A549 (cell line): ENCODE measurements around the gene PLEKHA6. TPM values are rescaled to one million over a fixed set of nuclear protein-coding genes. Genes with fewer than 3 reads are reported as not detected.

Experiments used
- ATAC-seq, 2 experiments: fragments of 200-7000 bp in 1 of 2; fragments of >200 bp in 1 of 2; cut with Nextera tagmentation in 1 of 2; cut with Tn5 transposase in 1 of 2; 3 replicates each; pipeline versions ENCODE4 v1.8.0 to v1.9.1; 2018 to 2020; ENCODE audit warnings: mild to moderate bottlenecking in 1 of 2, moderate library complexity in 1 of 2
- CTCF ChIA-PET: fragments of 300-600 bp; sonication (Branson Sonifier 250); formaldehyde crosslinking; extraction: SDS; loops from one replicate; lab custom pipeline; 2021; ENCODE audit warnings: antibody characterized with exemption, inconsistent platforms; lab: Yijun Ruan, JAX
- POLR2A ChIA-PET: fragments of 350-600 bp; formaldehyde crosslinking; extraction: SDS; loops from one replicate; lab custom pipeline; 2021; ENCODE audit warnings: antibody characterized with exemption, inconsistent platforms; lab: Yijun Ruan, JAX
- DNase-seq, 2 experiments: peaks; one replicate each; pipeline versions ENCODE4 v3.0.0 to v3.0.0-alpha.2; 2011 to 2016; ENCODE audit warnings: low read depth in 1 of 2, low spot score in 1 of 2
- FAIRE-seq: peaks from 2 replicates; lab custom pipeline; 2011; peaks lifted over from hg19 to GRCh38; lab: Jason Lieb, UNC
- H3K27ac ChIP-seq, 2 experiments: fragments of >200 bp; sonication (Bioruptor Twin); formaldehyde crosslinking; 3 replicates each; pipeline ENCODE4 v1.5.1; 2016 to 2017
- H3K4me1 ChIP-seq: fragments of >200 bp; sonication (Bioruptor Twin); formaldehyde crosslinking; 3 replicates; pipeline ENCODE4 v1.6.1; 2016
- H3K4me2 ChIP-seq: fragments of >200 bp; sonication (Bioruptor Twin); formaldehyde crosslinking; 3 replicates; pipeline ENCODE4 v1.6.1; 2016
- H3K4me3 ChIP-seq: fragments of >200 bp; sonication (Bioruptor Twin); formaldehyde crosslinking; 3 replicates; pipeline ENCODE4 v1.5.1; 2016
- H3K9me3 ChIP-seq: fragments of >200 bp; sonication (Bioruptor Twin); formaldehyde crosslinking; 3 replicates; pipeline ENCODE4 v1.6.1; 2016
- CBX2 ChIP-seq: fragments of 200-600 bp; sonication (generic); IDR thresholded peaks from 2 replicates; pipeline ENCODE4 v1.6.1; 2016; ENCODE audit warnings: low read depth, mild to moderate bottlenecking, borderline replicate concordance
- CEBPB ChIP-seq, 2 experiments: fragments of >200 bp in 1 of 2; sonication (Bioruptor Twin) in 1 of 2; formaldehyde crosslinking in 1 of 2; IDR thresholded peaks; 2 replicates each; pipeline ENCODE4 v1.6.1; 2012 to 2016
- CHD4 ChIP-seq: fragments of 200-600 bp; sonication (generic); IDR thresholded peaks from 2 replicates; pipeline ENCODE4 v1.6.1; 2016; ENCODE audit warnings: antibody characterized with exemption, mild to moderate bottlenecking, borderline replicate concordance
- EHF ChIP-seq: fragments of 250-450 bp; sonication (Bioruptor Pico); IDR thresholded peaks from 2 replicates; pipeline ENCODE4 v1.5.0; 2020; ENCODE audit warnings: mild to moderate bottlenecking
- EHMT2 ChIP-seq: fragments of 200-600 bp; sonication (generic); IDR thresholded peaks from 2 replicates; pipeline ENCODE4 v1.6.1; 2016; ENCODE audit warnings: antibody characterized with exemption, low read depth, mild to moderate bottlenecking, moderate library complexity
- FOSB ChIP-seq: fragments of 250-450 bp; sonication (Bioruptor Pico); IDR thresholded peaks from 2 replicates; pipeline ENCODE4 v1.5.0; 2020; ENCODE audit warnings: mild to moderate bottlenecking, moderate library complexity
- HEYL ChIP-seq: fragments of 250-450 bp; sonication (Bioruptor Pico); IDR thresholded peaks from 2 replicates; pipeline ENCODE4 v1.8.0; 2021; ENCODE audit warnings: mild to moderate bottlenecking, moderate library complexity
- HOXB5 ChIP-seq: fragments of 250-450 bp; sonication (Bioruptor Pico); IDR thresholded peaks from 2 replicates; pipeline ENCODE4 v1.5.0; 2020; ENCODE audit warnings: mild to moderate bottlenecking, moderate library complexity
- JUN ChIP-seq, 2 experiments: fragments of >200 bp; sonication (Bioruptor Twin); formaldehyde crosslinking; IDR thresholded peaks; 2 replicates in 1 of 2; 3 replicates in 1 of 2; pipeline ENCODE4 v1.6.1; 2016 to 2017
- JUNB ChIP-seq: fragments of >200 bp; sonication (Bioruptor Twin); formaldehyde crosslinking; IDR thresholded peaks from 2 replicates; pipeline ENCODE4 v1.6.1; 2016
- MAZ ChIP-seq: fragments of 150-350 bp; IDR thresholded peaks from 2 replicates; pipeline ENCODE4 v1.6.1; 2014; ENCODE audit warnings: antibody characterized with exemption, low read depth, low read length, borderline replicate concordance
- MYC ChIP-seq: IDR thresholded peaks from 2 replicates; pipeline ENCODE4 v1.6.1; 2012; ENCODE audit warnings: mild to moderate bottlenecking, inconsistent platforms, low read length, improper control_type of control experiment, borderline replicate concordance
- NFE2L2 ChIP-seq: fragments of 150-350 bp; conservative IDR thresholded peaks from 2 replicates; pipeline ENCODE4 v1.6.1; 2014; ENCODE audit warnings: low read length
- NR3C1 ChIP-seq: fragments of >200 bp; sonication (Bioruptor Twin); formaldehyde crosslinking; IDR thresholded peaks from 3 replicates; pipeline ENCODE4 v1.6.1; 2017
- POLR2A ChIP-seq: IDR thresholded peaks from 2 replicates; pipeline ENCODE4 v1.6.1; 2012; ENCODE audit warnings: mild to moderate bottlenecking, low read length
- RAD21 ChIP-seq, 2 experiments: fragments of >200 bp in 1 of 2; sonication (Bioruptor Twin) in 1 of 2; formaldehyde crosslinking in 1 of 2; IDR thresholded peaks in 1 of 2; conservative IDR thresholded peaks in 1 of 2; 2 replicates in 1 of 2; 3 replicates in 1 of 2; pipeline ENCODE4 v1.6.1; 2012 to 2018; ENCODE audit warnings: inconsistent platforms in 1 of 2
- SREBF2 ChIP-seq: fragments of 450-650 bp; IDR thresholded peaks from 2 replicates; pipeline ENCODE4 v1.6.1; 2014; ENCODE audit warnings: mild to moderate bottlenecking, moderate library complexity
- TP53 ChIP-seq: fragments of 250-450 bp; sonication (Bioruptor Pico); IDR thresholded peaks from 2 replicates; pipeline ENCODE4 v1.5.0; 2021; ENCODE audit warnings: mild to moderate bottlenecking, moderate library complexity
- ZNF302 ChIP-seq: fragments of 250-450 bp; sonication (Bioruptor Pico); IDR thresholded peaks from 2 replicates; pipeline ENCODE4 v1.9.0; 2021; ENCODE audit warnings: inconsistent platforms, mild to moderate bottlenecking, moderate library complexity
- WGBS: methylation state at CpG from one replicate; pipeline ENCODE4 v1.1.6; 2017; ENCODE audit errors: missing lambda C conversion rate; 5-methylcytosine and 5-hydroxymethylcytosine counted together
- polyA plus RNA-seq, 4 experiments: library from polyadenylated mRNA; depleted of rRNA in 3 of 4; stranded (reverse); fragments of >200 nt; fragmentation: RNase III in 1 of 4; extraction: RNeasy Plus Mini Kit Qiagen cat#74134 plus additional on column Dnase treatment in 1 of 4; gene quantifications; 2 replicates in 3 of 4; 3 replicates in 1 of 4; pipeline ENCODE4 v1.2.3, GENCODE V29; 2011 to 2017
- TF ChIP-seq, protein P1 (sequence below): IDR thresholded peaks from 2 replicates; pipeline ENCODE4 v1.6.1; 2012
- TF ChIP-seq, protein P2 (sequence below): fragments of 250-450 bp; sonication (Bioruptor Pico); IDR thresholded peaks from 2 replicates; pipeline ENCODE4 v1.5.0; 2020; ENCODE audit warnings: low read depth, mild to moderate bottlenecking, moderate library complexity
- TF ChIP-seq, protein P3 (sequence below): fragments of >200 bp; sonication (Bioruptor Twin); formaldehyde crosslinking; IDR thresholded peaks from 3 replicates; pipeline ENCODE4 v1.6.1; 2016
- TF ChIP-seq, protein P4 (sequence below): IDR thresholded peaks from 2 replicates; pipeline ENCODE4 v1.6.1; 2012
- TF ChIP-seq, protein P5 (sequence below): fragments of 450-650 bp; IDR thresholded peaks from 2 replicates; pipeline ENCODE4 v1.6.1; 2014; ENCODE audit warnings: antibody characterized with exemption
- TF ChIP-seq, protein P6 (sequence below): IDR thresholded peaks from 2 replicates; pipeline ENCODE4 v1.6.1; 2012; ENCODE audit warnings: low read depth, borderline replicate concordance
- TF ChIP-seq, protein P7 (sequence below): fragments of >200 bp; sonication (Bioruptor Twin); formaldehyde crosslinking; IDR thresholded peaks from 3 replicates; pipeline ENCODE4 v1.5.1; 2016

The PLEKHA6 gene
- polyA plus RNA-seq, 2 of the 4 experiments (the other 2 are of a cell fraction): 13.0 to 26.2 TPM

DNA sequence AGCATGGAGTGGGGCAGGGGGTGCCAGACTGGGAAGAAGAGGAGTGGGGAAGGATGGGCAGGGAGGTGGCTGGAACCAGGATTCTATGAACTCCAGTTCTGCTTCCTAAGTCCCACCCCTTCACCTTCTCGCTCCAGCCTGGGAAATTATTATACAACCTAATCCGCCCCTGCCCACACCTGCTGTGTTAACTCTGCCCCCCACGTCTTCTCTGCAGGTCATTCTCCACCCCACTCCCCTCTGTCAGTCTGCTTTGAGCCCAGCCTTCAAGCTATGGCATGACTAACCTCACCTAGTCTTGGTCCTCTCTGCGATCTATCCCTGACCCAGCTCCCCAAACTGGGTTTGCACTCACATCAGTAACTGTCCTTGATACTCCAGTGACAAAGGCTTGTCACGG, 99.9 kb downstream of the PLEKHA6 start (continued):
- TF ChIP-seq, protein P1, sequence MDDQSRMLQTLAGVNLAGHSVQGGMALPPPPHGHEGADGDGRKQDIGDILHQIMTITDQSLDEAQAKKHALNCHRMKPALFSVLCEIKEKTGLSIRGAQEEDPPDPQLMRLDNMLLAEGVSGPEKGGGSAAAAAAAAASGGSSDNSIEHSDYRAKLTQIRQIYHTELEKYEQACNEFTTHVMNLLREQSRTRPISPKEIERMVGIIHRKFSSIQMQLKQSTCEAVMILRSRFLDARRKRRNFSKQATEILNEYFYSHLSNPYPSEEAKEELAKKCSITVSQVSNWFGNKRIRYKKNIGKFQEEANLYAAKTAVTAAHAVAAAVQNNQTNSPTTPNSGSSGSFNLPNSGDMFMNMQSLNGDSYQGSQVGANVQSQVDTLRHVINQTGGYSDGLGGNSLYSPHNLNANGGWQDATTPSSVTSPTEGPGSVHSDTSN: no peak
- no peak for TF ChIP-seq CHD4
- TF ChIP-seq ZNF302 (CRISPR knock-in tag): no peak

DNA sequence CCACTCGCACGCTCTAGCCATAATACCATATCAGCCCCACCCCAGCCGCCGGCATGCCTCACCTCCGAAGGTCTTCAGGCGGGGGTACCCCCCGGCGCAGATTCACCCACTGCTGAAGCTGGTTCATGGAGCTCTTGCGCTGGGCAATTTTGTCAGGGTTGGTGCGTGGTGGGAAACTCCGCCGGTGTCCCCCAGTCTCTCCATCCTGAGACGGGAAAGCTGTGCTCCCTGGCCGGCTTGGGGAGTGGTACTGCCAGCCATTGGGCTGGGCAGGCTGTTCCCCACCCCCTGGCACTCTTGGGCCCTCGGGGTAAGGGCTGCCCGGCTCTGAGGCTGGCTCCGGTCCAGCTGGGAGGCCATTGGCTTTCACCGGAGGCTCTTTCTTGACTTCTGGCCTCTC, 100.5 kb downstream of the PLEKHA6 start:
- Histone ChIP-seq H3K27ac (no peak overlapping the region), H3K4me1 (peaks cover 28% of the 10 kb centered on the region), H3K4me2 (no peak overlapping the region), H3K4me3 (no peak overlapping the region), H3K9me3 (no peaks in the 10 kb centered on the region)
- 93% methylated on average over 15 of the region's 18 CpGs for WGBS
- DNase-seq (no peak), ATAC-seq (no peak), FAIRE-seq (no peak)
- TF ChIP-seq EHMT2: no peak
- TF ChIP-seq EHF: no peak
- no peak for TF ChIP-seq JUN (IDR thresholded peaks at IDR 0.05)
- TF ChIP-seq, protein P2, sequence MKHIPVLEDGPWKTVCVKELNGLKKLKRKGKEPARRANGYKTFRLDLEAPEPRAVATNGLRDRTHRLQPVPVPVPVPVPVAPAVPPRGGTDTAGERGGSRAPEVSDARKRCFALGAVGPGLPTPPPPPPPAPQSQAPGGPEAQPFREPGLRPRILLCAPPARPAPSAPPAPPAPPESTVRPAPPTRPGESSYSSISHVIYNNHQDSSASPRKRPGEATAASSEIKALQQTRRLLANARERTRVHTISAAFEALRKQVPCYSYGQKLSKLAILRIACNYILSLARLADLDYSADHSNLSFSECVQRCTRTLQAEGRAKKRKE (CRISPR knock-in tag): no peak
- TF ChIP-seq, protein P3, sequence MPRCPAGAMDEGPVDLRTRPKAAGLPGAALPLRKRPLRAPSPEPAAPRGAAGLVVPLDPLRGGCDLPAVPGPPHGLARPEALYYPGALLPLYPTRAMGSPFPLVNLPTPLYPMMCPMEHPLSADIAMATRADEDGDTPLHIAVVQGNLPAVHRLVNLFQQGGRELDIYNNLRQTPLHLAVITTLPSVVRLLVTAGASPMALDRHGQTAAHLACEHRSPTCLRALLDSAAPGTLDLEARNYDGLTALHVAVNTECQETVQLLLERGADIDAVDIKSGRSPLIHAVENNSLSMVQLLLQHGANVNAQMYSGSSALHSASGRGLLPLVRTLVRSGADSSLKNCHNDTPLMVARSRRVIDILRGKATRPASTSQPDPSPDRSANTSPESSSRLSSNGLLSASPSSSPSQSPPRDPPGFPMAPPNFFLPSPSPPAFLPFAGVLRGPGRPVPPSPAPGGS: no peak
- no peak for TF ChIP-seq MAZ
- no peak for TF ChIP-seq TP53 (CRISPR knock-in tag)
- no peak for TF ChIP-seq HOXB5 (CRISPR knock-in tag)
- ChIA-PET CTCF (interaction anchor here (0.8 to 39.0 kb wide), 33 partner anchors 9 to 244 kb away, joined by 3 to 840 read pairs (median 12); partner anchors contain the start of genes GOLT1A and PLEKHA6), POLR2A (no interaction called here)

DNA sequence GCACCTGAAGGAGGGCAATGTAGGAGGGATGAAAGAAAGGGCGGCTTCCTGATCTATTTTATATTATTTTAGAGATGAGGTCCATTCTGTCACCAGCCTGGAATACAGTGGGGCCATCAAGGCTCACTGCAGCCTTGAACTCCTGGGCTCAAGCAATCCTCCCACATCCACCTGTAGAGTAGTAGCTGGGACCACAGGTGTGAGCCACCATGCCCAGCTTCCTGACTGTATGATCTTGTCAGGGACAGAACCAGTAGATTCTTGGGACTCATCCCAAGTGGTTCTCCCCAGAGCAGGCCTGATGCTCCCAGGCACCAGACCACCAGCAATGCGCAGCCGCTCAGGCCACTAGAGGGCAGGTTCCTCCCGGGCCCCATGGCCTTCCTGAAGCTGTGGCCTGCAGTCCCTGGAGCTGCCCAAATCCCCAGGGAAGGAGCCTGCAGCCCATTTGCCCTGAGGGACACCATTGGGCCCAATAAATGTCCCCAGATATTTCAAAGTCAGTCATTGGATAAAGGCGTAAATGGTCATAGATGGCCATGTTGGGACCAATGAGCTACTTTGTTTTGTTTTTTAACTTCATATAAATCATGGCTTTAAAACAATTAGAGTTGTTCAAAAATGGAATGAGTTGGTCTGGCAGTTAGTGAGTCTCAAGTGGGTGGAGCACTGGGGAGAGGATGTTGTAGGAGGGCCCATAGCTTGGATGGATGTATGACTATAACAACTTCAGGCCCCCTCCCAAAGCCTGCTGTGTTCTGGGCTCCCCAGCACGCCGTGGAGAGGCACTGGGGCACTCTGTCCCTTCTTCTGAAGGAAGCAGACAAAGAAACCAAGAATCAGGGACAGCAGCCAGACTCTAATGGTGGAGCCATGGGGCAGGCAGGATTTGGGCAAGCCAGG, 101.3 kb downstream of the PLEKHA6 start:
- no peak overlapping the region for H3K4me2 ChIP-seq
- peaks cover 35% of the 10 kb centered on the region for H3K4me1 ChIP-seq
- H3K4me3 ChIP-seq: no peak overlapping the region
- ChIA-PET POLR2A (interaction anchor here (0.6 kb wide), 1 partner anchor 30 kb away, joined by 3 read pairs; no protein-coding TSS in a partner anchor), CTCF (interaction anchor here (0.7 to 39.0 kb wide), 46 partner anchors 10 to 549 kb away, joined by 3 to 840 read pairs (median 8); partner anchors contain the start of genes GOLT1A, PLEKHA6 and REN)
- no peaks in the 10 kb centered on the region for H3K9me3 ChIP-seq
- FAIRE-seq: no peak
- peak overlapping the region; percentile 7 to 31; a peak in 1 of 6 replicates for H3K27ac ChIP-seq
- 84% methylated on average over 4 of the region's 7 CpGs for WGBS
- peak; percentile 86 to 93 for ATAC-seq
- peak; percentile 74 to 85 for DNase-seq
- TF ChIP-seq RAD21 (conservative IDR thresholded peaks at IDR 0.05 in 1 of 2, IDR thresholded peaks at IDR 0.05 in 1 of 2) (peak; percentile 90 to 92), POLR2A (no peak), JUNB (no peak), TP53 (CRISPR knock-in tag) (no peak), MYC (no peak), NFE2L2 (no peak), CBX2 (no peak), SREBF2 (no peak), FOSB (CRISPR knock-in tag) (no peak), NR3C1 (no peak), HEYL (CRISPR knock-in tag) (no peak), CEBPB (IDR thresholded peaks at IDR 0.05) (no peak)
- TF ChIP-seq, protein P4, sequence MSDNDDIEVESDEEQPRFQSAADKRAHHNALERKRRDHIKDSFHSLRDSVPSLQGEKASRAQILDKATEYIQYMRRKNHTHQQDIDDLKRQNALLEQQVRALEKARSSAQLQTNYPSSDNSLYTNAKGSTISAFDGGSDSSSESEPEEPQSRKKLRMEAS: peak; percentile 34; the same call in 1 of the 2 replicates
- TF ChIP-seq, protein P5, sequence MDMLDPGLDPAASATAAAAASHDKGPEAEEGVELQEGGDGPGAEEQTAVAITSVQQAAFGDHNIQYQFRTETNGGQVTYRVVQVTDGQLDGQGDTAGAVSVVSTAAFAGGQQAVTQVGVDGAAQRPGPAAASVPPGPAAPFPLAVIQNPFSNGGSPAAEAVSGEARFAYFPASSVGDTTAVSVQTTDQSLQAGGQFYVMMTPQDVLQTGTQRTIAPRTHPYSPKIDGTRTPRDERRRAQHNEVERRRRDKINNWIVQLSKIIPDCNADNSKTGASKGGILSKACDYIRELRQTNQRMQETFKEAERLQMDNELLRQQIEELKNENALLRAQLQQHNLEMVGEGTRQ: no peak
- TF ChIP-seq, protein P6, sequence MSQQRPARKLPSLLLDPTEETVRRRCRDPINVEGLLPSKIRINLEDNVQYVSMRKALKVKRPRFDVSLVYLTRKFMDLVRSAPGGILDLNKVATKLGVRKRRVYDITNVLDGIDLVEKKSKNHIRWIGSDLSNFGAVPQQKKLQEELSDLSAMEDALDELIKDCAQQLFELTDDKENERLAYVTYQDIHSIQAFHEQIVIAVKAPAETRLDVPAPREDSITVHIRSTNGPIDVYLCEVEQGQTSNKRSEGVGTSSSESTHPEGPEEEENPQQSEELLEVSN: no peak
- TF ChIP-seq, protein P7, sequence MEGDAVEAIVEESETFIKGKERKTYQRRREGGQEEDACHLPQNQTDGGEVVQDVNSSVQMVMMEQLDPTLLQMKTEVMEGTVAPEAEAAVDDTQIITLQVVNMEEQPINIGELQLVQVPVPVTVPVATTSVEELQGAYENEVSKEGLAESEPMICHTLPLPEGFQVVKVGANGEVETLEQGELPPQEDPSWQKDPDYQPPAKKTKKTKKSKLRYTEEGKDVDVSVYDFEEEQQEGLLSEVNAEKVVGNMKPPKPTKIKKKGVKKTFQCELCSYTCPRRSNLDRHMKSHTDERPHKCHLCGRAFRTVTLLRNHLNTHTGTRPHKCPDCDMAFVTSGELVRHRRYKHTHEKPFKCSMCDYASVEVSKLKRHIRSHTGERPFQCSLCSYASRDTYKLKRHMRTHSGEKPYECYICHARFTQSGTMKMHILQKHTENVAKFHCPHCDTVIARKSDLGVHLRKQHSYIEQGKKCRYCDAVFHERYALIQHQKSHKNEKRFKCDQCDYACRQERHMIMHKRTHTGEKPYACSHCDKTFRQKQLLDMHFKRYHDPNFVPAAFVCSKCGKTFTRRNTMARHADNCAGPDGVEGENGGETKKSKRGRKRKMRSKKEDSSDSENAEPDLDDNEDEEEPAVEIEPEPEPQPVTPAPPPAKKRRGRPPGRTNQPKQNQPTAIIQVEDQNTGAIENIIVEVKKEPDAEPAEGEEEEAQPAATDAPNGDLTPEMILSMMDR: peak; percentile 83
